Ramos (cell line): Measurements from ENCODE around the gene VN1R5.
"Not testable (repeated sequence)": the region's sequence is repeated elsewhere in the genome, so short reads cannot be mapped to it uniquely, and the experiment has no call there.

Source experiments
- in situ Hi-C: fragments of 300-500 bp; cut with MboI; formaldehyde crosslinking; loops from one replicate; pipeline ENCODE4 v1.14.3; 2022; ENCODE audit warnings: low sequenced_read_pairs; ENCODE audit not compliant: unreplicated experiment

VN1R5 gene

DNA sequence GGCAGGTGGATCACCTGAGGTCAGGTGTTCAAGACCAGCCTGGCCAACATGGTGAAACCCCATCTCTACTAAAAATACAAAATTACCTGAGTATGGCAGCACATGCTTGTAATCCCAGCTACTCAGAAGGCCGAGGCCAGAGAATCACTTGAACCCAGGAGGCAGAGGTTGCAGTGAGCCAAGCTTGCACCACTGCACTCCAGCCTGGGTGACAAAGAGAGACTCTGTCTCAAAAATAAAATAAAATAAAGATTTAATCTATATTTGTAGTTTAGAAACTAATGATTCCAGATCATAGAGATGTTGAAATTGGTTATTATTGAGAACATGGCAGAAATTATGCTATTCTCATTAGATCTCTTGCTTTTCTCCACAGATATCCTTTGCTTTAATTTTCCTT, at the start of gene VN1R5:
VN1R5 (plus strand) TSS at position 301 of the 400 bp plus-strand sequence.
- in situ Hi-C loops, result not testable (repeated sequence)

DNA sequence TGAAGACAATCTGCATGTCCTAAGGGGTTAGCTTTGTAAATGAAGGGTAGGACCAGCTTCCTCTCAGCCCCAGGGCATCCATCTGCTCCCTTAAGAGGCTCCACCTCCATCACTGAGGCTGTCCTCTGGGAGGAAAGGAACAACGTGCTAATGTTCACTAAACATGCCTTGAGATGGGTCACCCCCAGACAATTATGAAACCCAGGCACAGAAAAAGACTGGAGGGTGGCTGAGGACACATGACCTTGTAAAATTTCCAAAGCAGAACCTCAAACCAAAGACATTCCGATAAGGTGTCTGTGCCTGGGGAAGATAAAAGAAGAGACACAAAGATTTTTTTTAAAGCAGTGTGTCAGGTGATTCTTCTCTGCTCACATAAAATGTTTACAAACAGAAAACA, 46.5 kb upstream of the VN1R5 start:
- in situ Hi-C loops, result no loop called here

DNA sequence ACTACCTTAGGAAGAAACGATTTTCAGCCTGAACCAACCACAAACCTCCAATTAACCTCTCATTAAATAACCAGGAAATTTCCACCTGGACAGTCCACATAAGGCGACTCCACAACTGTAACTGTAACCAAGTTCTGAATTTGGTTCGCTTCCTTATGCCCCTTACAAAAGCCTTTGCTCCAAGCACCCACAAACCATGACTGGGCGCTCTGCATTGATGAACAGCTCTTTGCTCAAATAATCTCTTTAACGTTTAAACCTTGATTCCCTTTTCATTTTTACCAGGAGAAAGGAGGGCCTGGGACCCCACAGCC, 45.9 kb upstream of the VN1R5 start:
- in situ Hi-C loops, result no loop called here

DNA sequence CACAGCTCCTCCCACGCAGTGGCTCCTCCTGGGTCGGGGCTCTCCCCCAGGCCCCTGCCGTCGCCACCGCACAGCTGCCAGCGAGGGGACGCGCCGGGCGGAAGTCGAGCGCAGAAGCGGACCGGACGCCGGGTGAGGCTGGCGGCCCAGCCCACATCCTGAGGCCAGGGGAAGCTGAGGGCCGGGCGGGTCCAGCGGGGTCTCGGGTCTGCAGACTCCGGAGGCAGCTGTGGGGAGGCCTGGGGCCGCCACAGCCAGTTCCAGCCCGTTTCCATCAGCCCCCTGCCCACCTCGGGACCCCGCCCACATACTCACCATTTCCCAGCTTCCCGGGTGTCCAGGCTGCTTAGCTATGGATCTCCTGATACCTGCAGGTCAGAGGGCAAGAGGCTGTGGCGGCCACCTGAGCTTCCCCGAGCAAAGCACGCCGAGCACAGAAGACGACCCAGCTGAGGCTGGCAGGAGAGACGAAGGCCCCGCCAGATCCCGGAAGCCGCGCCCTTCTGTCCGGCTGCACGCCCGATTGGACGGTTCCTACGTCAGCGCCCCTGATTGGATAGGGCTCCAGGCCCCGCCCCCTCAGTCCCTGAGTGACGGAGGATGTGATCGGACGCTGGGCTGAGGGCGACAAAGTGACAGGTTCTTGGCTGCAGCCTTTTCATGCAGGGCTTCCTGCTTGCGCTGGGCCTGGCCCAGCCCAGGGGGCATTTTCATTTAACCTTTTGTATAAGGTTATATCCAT, 45.3 kb upstream of the VN1R5 start:
- in situ Hi-C loops, result no loop called here

DNA sequence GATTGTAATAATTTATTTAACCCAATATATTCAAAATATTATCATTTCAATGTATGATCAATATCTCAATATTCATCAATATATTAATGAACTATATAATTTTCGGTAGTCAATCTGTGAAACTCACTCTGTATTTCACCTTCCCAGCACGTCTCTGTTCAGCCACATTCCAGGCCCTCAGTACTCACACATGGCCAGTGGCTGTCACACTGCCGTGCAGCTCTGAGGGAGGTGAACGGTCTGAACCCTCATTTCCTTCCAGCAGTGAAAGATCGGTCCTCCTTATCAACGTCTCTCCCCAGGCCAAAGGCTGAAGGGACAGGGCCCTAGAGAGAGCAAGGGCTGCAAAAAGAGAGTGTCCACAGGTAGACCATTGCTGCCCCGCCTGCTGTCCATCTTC, 44.5 kb upstream of the VN1R5 start:
- in situ Hi-C loops, result no loop called here

DNA sequence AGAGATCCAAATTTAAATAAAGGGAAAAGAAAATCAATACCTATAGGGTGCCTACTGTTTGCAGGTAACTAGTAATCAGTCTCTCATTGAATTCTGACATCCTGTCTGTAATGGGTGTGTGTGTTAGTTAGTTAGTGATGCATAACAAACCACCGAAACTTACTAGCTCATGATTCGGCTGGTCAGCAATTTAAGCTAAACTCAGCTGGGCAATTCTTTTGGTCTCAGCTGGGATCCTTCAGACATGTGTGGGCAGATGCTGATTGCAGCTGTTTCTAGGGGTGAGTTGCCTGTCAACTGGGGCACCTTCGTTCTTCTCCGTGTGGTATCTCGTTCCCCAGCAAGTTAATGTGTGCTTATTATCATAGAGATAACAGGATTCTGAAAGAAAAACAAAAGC, 43.9 kb upstream of the VN1R5 start:
- in situ Hi-C loops, result no loop called here

DNA sequence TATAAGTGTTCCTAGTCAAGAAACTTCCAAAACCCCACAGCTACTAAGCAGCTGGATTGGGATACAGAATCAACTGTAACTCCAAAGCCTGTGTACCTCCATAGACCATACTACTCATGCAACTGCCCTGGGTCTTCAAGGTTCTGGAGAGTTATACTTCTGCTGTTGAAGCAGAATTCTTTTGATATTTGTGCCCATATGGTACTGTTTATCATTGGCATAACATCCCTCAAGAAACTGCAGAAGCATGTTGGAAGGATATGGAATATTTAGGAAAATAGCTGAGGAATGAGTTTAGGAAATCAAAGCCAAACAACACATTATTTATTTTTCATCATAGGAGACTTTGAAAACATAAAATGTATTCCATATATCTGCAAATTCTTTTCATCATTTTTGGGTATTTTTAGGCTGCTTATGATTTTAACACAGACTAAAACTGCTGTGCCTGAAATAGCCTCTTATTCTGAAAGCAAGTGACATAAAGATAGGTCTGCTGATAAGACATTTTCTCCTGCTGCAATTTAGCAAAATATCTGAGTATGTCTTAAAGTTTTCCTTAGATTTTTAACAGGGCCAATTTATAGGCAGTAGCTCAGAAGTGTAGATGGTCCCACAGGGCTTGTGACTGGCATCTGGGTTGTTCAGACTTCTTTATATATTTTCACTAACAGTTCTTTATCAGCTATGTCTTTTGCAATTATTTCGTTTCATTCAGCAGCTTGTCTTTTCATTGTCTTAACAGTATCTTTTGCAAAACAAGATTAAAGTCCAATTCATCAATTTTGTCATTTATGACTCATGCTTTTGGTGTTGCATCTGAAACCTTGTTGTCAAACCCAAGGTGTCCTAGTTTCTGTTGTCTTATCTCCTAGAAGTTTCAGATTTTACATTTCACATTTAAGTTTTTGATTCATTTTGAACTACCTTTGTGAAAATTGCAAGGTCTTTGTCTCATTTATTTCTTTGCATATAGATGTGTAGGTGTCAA, 43.0 kb upstream of the VN1R5 start:
- in situ Hi-C loops, result no loop called here

DNA sequence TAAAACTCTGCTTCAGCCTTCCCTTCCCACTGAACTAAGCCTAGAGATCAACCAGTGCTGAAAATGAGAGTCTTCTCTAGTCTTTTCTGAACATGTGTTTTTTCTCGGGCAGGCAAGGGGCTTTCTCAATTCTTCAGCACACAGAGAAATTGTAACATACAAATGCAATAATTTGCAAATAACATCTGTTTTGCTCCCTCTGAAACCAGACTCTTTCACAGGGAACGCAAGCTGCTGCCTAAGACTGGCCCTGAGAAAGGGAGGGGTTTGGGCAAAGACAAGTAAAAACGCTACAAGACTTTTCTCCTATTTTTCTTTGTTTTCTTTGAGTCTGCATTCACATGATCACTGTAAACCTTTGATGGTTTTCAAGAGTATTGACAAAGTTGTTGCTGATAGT, 39.6 kb upstream of the VN1R5 start:
- in situ Hi-C loops, result no loop called here

DNA sequence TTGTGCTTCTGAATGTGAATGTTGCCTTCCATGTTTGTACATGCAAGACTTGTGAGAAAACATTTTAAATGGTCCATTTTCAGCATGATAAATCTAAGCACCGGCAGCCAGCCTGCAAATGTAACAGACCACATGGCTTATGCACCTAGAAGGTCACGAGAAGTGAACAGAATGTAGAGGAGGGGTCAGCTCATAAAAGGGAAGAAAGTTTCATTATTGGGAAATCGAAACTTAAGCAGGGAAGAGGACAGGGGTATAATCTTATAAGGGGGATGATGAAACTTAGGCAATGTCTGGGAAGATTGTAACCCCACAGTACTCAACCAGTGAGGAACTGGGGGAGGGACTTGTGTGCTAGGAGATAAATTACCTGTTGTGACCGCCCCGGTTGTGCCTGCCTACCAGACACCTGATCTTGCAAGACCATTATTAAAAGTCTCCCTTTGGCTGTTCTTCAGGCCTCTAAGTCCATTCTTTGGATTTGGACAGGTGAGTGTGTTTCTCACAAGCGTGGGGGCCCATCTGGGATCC, 37.7 kb upstream of the VN1R5 start:
- in situ Hi-C loops, result no loop called here

DNA sequence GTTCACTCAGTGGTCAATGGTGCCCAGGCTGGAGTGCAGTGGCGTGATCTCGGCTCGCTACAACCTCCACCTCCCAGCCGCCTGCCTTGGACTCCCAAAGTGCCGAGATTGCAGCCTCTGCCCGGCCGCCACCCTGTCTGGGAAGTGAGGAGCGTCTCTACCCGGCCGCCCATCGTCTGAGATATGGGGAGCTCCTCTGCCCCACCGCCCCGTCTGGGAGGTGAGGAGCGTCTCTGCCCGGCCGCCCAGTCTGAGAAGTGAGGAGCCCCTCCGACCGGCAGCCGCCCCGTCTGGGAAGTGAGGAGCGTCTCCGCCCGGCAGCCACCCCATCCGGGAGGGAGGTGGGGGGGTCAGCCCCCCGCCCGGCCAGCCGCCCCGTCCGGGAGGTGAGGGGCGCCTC, 35.6 kb upstream of the VN1R5 start:
- in situ Hi-C loops, result not testable (repeated sequence)

DNA sequence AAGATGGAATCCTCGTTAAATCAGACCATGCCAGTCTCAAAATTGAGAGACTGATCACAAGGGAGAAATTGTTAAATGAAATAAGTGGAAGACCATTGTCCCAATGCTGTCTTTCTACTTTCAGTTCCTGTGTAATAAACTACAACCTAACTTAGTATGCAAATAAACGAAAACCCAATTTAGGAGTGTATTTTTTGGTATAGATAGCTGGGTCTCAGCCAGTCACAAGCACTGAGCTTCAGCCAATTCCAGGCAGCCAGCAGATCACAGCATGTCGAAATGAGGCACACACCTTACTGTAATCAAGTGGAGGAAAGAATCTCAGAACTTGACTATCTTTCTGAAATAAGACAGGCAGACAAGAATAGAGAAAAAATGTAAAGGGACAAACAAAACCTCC, 33.0 kb upstream of the VN1R5 start:
- in situ Hi-C loops, result no loop called here

DNA sequence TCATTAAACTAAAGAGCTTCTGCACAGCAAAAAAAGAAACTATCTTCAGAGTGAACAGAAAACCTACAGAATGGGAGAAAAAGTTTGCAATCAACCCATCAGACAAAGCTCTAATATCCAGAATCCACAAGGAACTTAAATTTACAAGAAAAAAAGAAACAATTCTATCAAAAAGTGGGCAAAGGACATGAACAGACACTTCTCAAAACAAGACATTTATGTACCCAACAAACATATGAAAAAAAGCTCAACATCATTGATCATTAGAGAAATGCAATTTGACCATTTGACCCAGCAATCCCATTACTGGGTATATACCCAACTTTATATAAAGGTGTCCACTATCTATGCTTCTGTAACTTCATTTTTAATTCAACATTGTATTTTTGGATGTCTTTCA, 31.1 kb upstream of the VN1R5 start:
- in situ Hi-C loops, result no loop called here

DNA sequence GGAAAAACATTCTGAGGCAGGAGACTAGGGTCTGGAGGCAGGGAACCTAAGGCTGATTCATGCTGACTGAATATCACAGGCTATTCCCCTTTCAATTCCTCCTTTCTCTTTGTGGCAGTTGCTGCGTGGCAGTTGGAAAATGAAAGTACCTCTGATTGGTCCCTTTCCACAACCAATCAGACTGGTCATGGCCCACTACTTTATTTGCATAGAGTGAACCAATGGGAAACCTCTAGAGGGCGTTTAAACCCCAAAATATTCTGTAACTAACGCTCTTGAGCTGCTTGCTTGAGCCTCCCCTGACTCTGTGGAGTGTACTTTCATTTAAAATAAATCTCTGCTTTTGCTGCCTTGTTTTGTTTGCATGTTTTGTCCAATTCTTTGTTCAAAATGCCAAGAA, 27.7 kb upstream of the VN1R5 start:
- in situ Hi-C loops, result no loop called here

DNA sequence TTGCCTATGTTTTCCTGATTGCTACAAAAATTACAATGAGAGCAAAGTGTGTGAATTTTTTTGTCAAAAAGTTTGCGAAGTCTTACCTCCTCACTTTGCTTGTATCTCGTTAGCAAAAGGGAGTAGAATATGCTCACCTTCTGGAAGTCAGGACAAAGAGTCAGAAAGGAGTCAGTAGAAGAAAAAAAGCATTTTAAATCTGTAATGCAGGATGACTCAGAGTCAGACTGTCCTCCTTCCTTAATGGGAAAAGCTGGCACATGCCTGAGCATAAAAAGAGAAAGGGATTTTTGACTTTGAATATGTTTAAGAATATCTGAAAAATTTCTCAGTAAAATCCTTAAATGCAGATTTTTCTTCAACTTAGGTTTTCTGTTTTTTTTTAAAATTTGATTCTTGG, 14.2 kb upstream of the VN1R5 start:
- in situ Hi-C loops, result no loop called here

DNA sequence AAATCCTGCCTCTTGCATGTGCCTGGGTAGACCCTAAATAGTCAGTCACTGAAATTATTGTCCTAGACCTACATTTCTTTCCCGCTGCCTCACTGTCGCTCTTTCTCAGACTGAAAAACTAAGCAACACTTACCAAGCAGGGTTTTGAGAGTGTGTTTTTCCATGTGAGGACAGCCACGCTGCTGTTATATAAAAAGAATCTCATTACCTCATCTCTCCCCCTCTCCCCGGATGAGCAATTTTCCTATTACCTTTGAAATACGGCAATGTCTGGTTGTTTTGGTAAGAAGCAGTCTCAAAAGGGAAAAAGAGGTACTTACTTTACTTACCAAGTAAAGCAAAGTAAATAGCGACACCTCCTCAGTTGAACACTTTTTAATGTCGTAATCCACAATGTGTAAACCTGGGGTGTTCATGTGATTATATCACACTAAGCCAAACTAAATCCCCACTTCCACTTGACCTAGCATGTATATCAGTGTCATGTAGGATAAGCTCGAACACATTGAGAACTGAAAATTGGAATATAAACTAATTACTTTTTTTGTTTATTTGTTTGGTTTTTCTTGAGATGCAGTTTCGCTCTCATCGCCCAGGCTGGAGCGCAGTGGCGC, 12.2 kb upstream of the VN1R5 start:
- in situ Hi-C loops, result no loop called here

DNA sequence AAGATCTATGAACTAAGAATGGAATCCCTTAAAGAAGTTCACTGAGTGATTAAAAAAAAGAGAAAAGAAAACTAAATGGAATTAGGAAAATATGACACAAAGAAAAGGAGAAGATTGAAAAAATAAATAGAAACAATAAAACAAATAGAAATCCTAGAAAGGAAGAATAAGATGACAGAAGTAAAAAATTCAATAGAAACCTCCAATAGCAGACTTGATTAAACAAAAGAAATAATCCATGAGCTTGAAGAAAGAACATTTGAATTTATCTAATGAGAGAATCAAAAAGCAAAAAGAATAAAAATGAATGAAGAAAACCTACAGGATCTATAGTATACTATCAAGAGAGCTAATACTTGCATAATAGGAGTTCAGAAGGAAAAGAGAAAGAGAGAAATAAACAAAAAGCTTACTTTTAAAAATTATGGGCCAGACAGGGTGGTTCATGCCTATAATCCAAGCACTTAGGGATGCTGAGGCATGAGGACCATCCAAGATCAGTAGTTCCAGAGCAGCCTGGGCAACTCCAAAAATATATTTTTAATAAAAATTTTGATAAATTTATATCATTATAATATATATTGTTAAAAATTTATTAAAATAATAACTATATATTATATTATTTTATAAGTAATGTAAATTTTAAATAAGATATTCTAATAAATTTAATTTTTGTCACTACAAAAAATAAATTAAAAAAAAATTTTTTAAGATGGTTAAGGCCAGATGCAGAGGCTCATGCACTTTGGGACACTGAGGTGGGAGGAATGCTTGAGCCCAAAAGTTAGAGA, 9.4 kb upstream of the VN1R5 start:
- in situ Hi-C loops, result no loop called here

DNA sequence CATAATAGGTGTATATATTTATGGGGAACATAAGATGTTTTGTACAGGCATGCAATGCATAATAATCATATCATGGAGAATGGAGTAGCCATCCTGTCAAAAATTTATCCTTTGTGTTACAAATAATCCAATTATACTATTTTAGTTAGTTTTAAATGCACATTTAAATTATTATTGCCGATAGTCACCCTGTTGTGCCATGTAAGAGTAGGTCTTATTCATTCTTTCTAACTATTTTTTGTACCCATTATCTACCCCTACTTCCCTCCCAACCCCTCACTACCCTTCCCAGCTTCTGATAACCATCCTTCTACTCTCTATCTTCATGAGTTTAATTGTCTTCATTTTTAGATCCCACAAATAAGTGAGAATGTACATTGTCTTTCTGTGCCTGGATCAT, 8.3 kb upstream of the VN1R5 start:
- in situ Hi-C loops, result no loop called here

DNA sequence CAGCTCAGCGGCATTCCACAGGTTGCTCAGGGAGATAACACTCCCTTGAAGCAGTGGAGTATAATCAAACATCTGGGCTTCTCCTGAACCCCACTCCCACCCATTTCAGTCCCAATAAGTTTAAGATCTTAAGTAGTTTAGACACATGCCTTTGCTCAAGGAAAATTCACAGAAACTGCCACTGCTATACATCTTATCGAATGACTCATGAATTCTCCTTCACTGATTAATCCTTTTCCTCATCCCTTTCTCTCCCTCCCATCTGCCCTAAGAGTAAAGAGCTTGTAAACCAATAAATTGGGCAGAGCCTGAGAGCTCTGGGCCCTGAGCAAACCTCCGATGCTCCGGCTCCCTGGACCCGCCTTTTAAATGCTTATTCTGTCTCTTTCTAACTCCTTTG, 10.2 kb downstream of the VN1R5 start:
- in situ Hi-C loops, result no loop called here

DNA sequence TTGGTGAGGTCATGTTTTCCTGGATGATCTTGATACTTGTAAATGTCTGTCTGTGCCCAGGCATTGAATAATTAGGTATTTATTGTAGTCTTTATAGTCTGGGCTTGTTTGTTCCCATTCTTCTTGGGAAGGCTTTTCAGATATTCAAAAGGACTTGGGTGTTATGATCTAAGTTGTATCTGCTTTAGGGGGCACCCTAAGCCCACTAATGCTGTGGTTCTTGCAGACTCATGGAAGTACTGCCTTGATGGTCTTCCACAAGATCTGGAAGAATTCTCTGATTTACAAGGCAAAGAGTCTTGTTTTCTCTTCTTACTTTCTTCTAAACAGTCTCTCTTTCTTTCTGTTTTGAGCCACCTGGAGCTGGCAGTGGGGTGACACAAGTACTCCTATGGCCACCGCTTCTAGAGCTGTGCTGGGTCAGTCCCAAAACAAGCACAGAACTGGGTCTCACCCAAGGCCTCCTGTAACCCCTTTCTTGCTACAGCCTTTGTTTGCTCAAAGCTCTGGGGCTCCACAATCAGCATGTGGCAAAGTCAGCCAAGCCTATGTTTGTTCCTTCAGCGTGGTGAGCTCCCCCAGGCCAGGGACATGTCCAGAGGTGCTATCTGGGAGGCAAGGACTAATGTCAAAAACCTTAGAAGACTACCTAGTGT, 12.6 kb downstream of the VN1R5 start:
- in situ Hi-C loops, result no loop called here

DNA sequence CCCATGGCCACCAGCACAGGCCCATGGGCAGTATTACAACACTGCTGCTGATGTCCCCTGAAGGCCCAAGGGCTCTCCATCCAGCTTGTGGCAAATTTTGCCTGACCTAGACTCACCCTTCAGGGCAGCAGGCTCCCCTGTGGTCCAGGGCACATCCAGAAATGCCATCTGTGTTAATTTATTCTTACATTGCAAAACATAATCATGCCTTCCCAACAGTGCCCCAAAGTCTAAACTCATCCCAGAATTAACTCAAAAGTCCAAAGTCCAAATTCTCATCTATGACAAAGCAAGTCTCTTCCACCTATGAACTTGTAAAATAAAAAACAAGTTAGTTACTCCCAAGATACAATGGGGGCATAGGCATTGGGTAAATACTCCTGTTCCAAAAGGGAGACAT, 13.3 kb downstream of the VN1R5 start:
- in situ Hi-C loops, result no loop called here
